Neural cell (in vitro differentiated cells): ENCODE results near the gene NPM1. TPM values are rescaled to one million over a fixed set of nuclear protein-coding genes. Genes with fewer than 3 reads are reported as not detected.

ENCODE experiments used
- H2AFZ ChIP-seq: fragments of 200-600, 300-800 bp; sonication (generic), shearing (Covaris generic); 2 replicates; pipeline ENCODE4 v1.6.0; 2014; ENCODE audit warnings: low read depth, mild to moderate bottlenecking, antibody characterized with exemption, low read length, moderate library complexity
- H3F3A ChIP-seq: fragments of 200-600 bp; shearing (Covaris generic); 2 replicates; pipeline ENCODE4 v1.6.1; 2016; ENCODE audit warnings: mild to moderate bottlenecking, moderate library complexity, mixed read lengths, antibody characterized with exemption, low read length; ENCODE audit not compliant: insufficient read depth, poor library complexity, severe bottlenecking
- H3K27ac ChIP-seq: fragments of 200-600, 300-800 bp; sonication (generic), shearing (Covaris generic); 2 replicates; pipeline ENCODE4 v1.5.1; 2014; ENCODE audit warnings: mild to moderate bottlenecking, low read length, moderate library complexity
- H3K27me3 ChIP-seq: fragments of 300-800, 200-600 bp; sonication (generic), shearing (Covaris generic); 2 replicates; pipeline ENCODE4 v1.6.0; 2014; ENCODE audit warnings: mild to moderate bottlenecking, low read depth, low read length, moderate library complexity; ENCODE audit not compliant: insufficient read depth
- H3K36me3 ChIP-seq: fragments of 300-800, 200-600 bp; sonication (generic), shearing (Covaris generic); 2 replicates; pipeline ENCODE4 v1.5.1; 2014; ENCODE audit warnings: mild to moderate bottlenecking, antibody characterized with exemption, low read length, moderate library complexity; ENCODE audit not compliant: insufficient read depth
- H3K4me2 ChIP-seq: fragments of 300-800, 200-600 bp; sonication (generic), shearing (Covaris generic); 2 replicates; pipeline ENCODE4 v1.6.0; 2014; ENCODE audit warnings: mild to moderate bottlenecking, low read length
- H3K4me3 ChIP-seq: fragments of 300-800, 200-600 bp; sonication (generic), shearing (Covaris generic); 2 replicates; pipeline ENCODE4 v1.5.1; 2014; ENCODE audit warnings: mild to moderate bottlenecking, low read length, moderate library complexity
- H3K79me2 ChIP-seq: fragments of 200-600 bp; shearing (Covaris generic); replicated peaks from 2 replicates; pipeline ENCODE4 v1.6.0; 2014; ENCODE audit warnings: mild to moderate bottlenecking, low read length, moderate library complexity; ENCODE audit not compliant: insufficient read depth
- H3K9ac ChIP-seq: fragments of 300-800, 200-600 bp; sonication (generic), shearing (Covaris generic); 2 replicates; pipeline ENCODE4 v1.6.1; 2016; ENCODE audit warnings: mild to moderate bottlenecking, low read length, mixed read lengths
- H3K9me2 ChIP-seq: fragments of 200-600 bp; shearing (Covaris generic); 2 replicates; pipeline ENCODE4 v1.6.1; 2016; ENCODE audit warnings: mild to moderate bottlenecking, low read length, mixed read lengths; ENCODE audit not compliant: insufficient read depth
- H3K9me3 ChIP-seq: fragments of 200-600, 300-800 bp; sonication (generic), shearing (Covaris generic); 2 replicates; pipeline ENCODE4 v1.6.1; 2016; ENCODE audit warnings: mild to moderate bottlenecking, mixed run types, low read length, moderate library complexity, mixed read lengths
- H4K20me1 ChIP-seq: fragments of 200-600 bp; shearing (Covaris generic); 2 replicates; pipeline ENCODE4 v1.6.1; 2016; ENCODE audit warnings: mild to moderate bottlenecking, mixed run types; ENCODE audit not compliant: insufficient read depth
- CTCF ChIP-seq: fragments of 450-650 bp; IDR thresholded peaks from 2 replicates; pipeline ENCODE4 v1.5.1; 2014; ENCODE audit warnings: antibody characterized with exemption, mild to moderate bottlenecking, moderate library complexity; ENCODE audit not compliant: poor library complexity, severe bottlenecking
- EP300 ChIP-seq: fragments of 450-650 bp; conservative IDR thresholded peaks from 2 replicates; pipeline ENCODE4 v1.6.1; 2014; ENCODE audit warnings: antibody characterized with exemption, mild to moderate bottlenecking, moderate library complexity; ENCODE audit not compliant: poor library complexity, severe bottlenecking
- EZH2 ChIP-seq: fragments of 200-600, 300-800 bp; shearing (Covaris generic), sonication (generic); IDR thresholded peaks from 2 replicates; pipeline ENCODE4 v1.6.1; 2014; ENCODE audit warnings: antibody characterized with exemption, low read length, borderline replicate concordance, mild to moderate bottlenecking; ENCODE audit not compliant: insufficient read depth, poor library complexity, severe bottlenecking
- MXI1 ChIP-seq: fragments of 450-650 bp; conservative IDR thresholded peaks from 2 replicates; pipeline ENCODE4 v1.6.1; 2014; ENCODE audit warnings: antibody characterized with exemption, mild to moderate bottlenecking; ENCODE audit not compliant: poor library complexity, severe bottlenecking
- POLR2AphosphoS5 ChIP-seq: IDR thresholded peaks from 2 replicates; pipeline ENCODE4 v1.6.1; 2012
- RAD21 ChIP-seq: fragments of 450-650 bp; conservative IDR thresholded peaks from 2 replicates; pipeline ENCODE4 v1.6.1; 2014; ENCODE audit warnings: antibody characterized with exemption, mild to moderate bottlenecking, moderate library complexity
- REST ChIP-seq: IDR thresholded peaks from 2 replicates; pipeline ENCODE4 v1.6.1; 2012; ENCODE audit warnings: borderline replicate concordance
- SMC3 ChIP-seq: fragments of 450-650 bp; conservative IDR thresholded peaks from 2 replicates; pipeline ENCODE4 v1.6.1; 2014; ENCODE audit warnings: antibody characterized with exemption, mild to moderate bottlenecking, moderate library complexity; ENCODE audit not compliant: poor library complexity
- TAF1 ChIP-seq: IDR thresholded peaks from 2 replicates; pipeline ENCODE4 v1.6.1; 2012; ENCODE audit warnings: low read depth
- polyA plus RNA-seq: library from polyadenylated mRNA; depleted of rRNA; stranded (reverse); fragments of >200 nt; gene quantifications from 2 replicates; pipeline ENCODE4 v1.2.3, GENCODE V29; 2014

NPM1 gene
- polyA plus RNA-seq, 1 donor from 2014 or later = 1,141 TPM

DNA sequence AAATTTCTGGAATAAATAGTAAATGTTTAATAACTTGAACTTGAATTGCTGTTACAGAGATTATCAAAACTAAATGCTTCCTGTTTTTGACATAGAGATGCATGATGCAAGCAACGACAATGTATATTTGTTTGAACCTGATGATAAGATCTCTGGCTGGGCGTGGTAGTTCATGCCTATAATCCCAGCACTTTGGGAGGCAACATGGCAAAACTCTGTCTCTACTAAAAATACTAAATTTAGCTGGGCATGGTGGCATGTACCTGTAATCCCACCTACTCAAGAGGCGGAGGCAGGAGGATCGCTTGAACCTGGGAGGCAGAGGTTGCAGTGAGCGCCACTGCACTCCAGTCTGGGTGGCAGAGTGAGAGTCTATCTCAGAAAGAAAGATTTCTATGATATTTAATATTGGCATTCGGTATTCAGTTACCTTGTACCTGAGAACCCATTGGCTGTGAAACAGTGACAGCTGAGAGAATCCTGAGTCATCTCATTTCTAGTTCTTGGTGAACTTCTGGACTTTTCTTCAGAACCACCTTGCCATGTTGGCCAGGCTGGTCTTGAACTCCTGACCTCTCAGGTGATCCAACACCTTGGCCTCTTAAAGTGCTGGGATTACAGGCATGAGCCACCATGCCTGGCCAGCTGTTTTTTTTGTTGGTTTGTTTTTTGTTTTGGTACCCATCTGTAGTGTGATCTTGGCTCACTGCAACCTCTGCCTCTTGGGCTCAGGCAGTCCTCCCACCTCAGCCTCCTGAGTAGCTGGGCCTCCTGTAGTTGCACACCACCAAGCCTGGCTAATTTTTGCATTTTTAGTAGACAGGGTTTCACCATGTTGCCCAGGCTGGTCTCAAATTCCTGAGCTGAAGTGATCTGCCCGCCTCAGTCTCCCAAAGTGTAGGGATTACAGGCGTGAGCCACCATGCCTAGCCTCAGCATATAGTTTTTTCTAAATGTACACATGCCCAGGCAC lies 21.8 kb downstream of the NPM1 start:
- Histone ChIP-seq H3K9me3 (no peaks in the 10 kb centered on the region), H4K20me1 (no peaks in the 10 kb centered on the region), H3K27ac (no peak overlapping the region), H3K9ac (no peak overlapping the region), H3K4me2 (no peak overlapping the region), H3K4me3 (no peak overlapping the region), H3K27me3 (no peaks in the 10 kb centered on the region), H3K79me2 (peaks cover 13% of the 10 kb centered on the region), H3F3A (peaks cover 3% of the 10 kb centered on the region), H2AFZ (no peak overlapping the region), H3K9me2 (no peaks in the 10 kb centered on the region), H3K36me3 (peaks cover 14% of the 10 kb centered on the region)
- TF ChIP-seq REST = no peak

GRCh38 chr5:171410181-171410580 lies 22.5 kb downstream of the NPM1 start:
- Histone ChIP-seq H3K79me2 (peaks cover 13% of the 10 kb centered on the region), H4K20me1 (no peaks in the 10 kb centered on the region), H3K36me3 (peaks cover 14% of the 10 kb centered on the region)

DNA sequence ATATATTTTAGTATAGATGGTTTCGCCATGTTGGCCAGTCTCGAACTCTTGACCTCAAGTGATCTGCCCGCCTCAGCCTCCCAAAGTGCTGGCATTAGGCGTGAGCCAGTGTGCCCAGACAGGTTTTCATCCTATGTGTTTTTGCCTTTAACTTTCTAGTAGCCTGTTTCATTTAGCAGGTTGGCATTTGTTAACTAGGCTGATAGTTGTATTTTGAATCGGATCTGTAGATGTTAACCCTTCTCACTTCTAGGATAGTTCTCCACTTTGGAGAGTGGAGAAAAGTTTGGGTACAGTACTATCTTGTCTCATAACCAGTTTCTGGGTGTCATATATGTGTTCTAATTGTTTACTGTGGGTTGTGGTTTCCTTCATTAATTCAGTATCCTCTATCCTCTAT lies 24.5 kb downstream of the NPM1 start:
- no peak overlapping the region for H3K9ac ChIP-seq
- H3K9me3 ChIP-seq = no peaks in the 10 kb centered on the region
- H3K27ac ChIP-seq = no peak overlapping the region
- no peaks in the 10 kb centered on the region for H3K9me2 ChIP-seq
- H3K79me2 ChIP-seq = peaks cover 6% of the 10 kb centered on the region
- no peaks in the 10 kb centered on the region for H4K20me1 ChIP-seq
- H2AFZ ChIP-seq = no peak overlapping the region
- H3K36me3 ChIP-seq = peaks cover 1% of the 10 kb centered on the region
- H3K27me3 ChIP-seq = no peaks in the 10 kb centered on the region
- no peaks in the 10 kb centered on the region for H3F3A ChIP-seq
- TF ChIP-seq TAF1 (no peak), CTCF (no peak), EP300 (no peak), SMC3 (no peak), RAD21 (no peak), POLR2AphosphoS5 (no peak), EZH2 (no peak), REST (no peak), MXI1 (no peak)
- H3K4me3 ChIP-seq = no peak overlapping the region
- no peak overlapping the region for H3K4me2 ChIP-seq

More at GRCh38 chr5:171410181-171410580, 22.5 kb downstream of the NPM1 start:
- Histone ChIP-seq H3K9me3 (no peaks in the 10 kb centered on the region), H3F3A (peaks cover 3% of the 10 kb centered on the region), H3K27ac (no peak overlapping the region), H3K4me2 (no peak overlapping the region), H3K9ac (no peak overlapping the region), H3K27me3 (no peaks in the 10 kb centered on the region), H2AFZ (no peak overlapping the region), H3K4me3 (no peak overlapping the region), H3K9me2 (no peaks in the 10 kb centered on the region)
- no peak for TF ChIP-seq EP300
- TF ChIP-seq TAF1 = no peak
- TF ChIP-seq EZH2 = no peak
- no peak for TF ChIP-seq RAD21
- TF ChIP-seq MXI1 = no peak
